ENCODE measurements around the gene LSM14B.

DNA sequence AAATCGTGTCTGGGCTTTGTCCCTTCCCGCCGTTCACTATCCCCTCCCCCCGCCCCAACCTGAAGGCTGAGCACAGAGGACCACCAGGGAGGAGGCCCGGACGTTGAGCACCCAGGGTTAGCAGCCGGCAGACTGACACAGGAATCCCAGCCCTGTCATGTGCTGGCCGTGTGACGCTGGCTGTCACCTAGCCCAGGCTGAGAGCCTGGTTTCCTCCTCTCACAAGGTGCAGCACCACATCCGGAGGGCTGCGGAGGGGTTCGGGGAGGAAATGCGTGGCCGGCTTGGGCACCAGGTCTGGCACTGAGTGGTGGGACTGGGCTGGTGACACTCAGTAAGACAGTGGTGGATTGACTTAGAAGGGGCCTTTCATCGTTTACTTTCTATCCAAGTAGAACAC, 4.6 kb upstream of the LSM14B start:
- TF ChIP-seq, protein P1, sequence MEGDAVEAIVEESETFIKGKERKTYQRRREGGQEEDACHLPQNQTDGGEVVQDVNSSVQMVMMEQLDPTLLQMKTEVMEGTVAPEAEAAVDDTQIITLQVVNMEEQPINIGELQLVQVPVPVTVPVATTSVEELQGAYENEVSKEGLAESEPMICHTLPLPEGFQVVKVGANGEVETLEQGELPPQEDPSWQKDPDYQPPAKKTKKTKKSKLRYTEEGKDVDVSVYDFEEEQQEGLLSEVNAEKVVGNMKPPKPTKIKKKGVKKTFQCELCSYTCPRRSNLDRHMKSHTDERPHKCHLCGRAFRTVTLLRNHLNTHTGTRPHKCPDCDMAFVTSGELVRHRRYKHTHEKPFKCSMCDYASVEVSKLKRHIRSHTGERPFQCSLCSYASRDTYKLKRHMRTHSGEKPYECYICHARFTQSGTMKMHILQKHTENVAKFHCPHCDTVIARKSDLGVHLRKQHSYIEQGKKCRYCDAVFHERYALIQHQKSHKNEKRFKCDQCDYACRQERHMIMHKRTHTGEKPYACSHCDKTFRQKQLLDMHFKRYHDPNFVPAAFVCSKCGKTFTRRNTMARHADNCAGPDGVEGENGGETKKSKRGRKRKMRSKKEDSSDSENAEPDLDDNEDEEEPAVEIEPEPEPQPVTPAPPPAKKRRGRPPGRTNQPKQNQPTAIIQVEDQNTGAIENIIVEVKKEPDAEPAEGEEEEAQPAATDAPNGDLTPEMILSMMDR (IDR thresholded peaks at IDR 0.05; ENCODE audit: low read depth, low read length), result no peak
- TF ChIP-seq, protein P2, sequence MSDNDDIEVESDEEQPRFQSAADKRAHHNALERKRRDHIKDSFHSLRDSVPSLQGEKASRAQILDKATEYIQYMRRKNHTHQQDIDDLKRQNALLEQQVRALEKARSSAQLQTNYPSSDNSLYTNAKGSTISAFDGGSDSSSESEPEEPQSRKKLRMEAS (IDR thresholded peaks at IDR 0.05; ENCODE audit: low read depth, low read length), result no peak
- no peak for TF ChIP-seq POLR2A (IDR thresholded peaks at IDR 0.05; ENCODE audit: extremely low read depth, insufficient read length)
